ENCODE results near the gene ZNF750.

DNA sequence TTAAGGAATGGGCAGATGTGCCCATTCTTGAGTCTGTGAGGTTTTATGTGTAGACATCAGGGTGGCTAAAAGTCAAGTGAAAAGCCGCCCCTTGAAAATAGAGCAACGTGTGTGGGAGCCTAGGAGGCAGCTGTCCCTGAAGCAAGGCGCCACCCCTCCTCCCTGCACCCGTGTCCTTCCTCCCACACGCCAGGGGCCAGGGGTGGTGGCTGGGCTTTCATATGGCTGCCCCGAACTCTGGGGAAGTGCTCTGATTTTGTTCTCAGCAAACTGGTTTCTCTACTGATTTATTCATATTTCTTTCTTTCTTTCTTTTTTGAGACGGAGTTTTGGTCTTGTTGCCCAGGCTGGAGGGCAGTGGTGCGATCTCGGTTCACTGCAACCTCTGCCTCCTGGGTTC lies 4.7 kb downstream of the ZNF750 start:
- TF ChIP-seq, protein P1, sequence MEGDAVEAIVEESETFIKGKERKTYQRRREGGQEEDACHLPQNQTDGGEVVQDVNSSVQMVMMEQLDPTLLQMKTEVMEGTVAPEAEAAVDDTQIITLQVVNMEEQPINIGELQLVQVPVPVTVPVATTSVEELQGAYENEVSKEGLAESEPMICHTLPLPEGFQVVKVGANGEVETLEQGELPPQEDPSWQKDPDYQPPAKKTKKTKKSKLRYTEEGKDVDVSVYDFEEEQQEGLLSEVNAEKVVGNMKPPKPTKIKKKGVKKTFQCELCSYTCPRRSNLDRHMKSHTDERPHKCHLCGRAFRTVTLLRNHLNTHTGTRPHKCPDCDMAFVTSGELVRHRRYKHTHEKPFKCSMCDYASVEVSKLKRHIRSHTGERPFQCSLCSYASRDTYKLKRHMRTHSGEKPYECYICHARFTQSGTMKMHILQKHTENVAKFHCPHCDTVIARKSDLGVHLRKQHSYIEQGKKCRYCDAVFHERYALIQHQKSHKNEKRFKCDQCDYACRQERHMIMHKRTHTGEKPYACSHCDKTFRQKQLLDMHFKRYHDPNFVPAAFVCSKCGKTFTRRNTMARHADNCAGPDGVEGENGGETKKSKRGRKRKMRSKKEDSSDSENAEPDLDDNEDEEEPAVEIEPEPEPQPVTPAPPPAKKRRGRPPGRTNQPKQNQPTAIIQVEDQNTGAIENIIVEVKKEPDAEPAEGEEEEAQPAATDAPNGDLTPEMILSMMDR (IDR thresholded peaks at IDR 0.05; ENCODE audit: low read depth, low read length): no peak
- TF ChIP-seq MAX (IDR thresholded peaks at IDR 0.05; ENCODE audit: low read depth, low read length) (no peak), POLR2A (IDR thresholded peaks at IDR 0.05; ENCODE audit: extremely low read depth, insufficient read length) (no peak), MYC (IDR thresholded peaks at IDR 0.05; ENCODE audit: low read depth, low read length) (no peak)

All from NB4 (cell line).